Mesenchymal stem cell (in vitro differentiated cells and primary cell): ENCODE measurements around the gene MMS22L.

Experiments used
- DNase-seq: peaks from one replicate; pipeline ENCODE4 v3.0.0-alpha.2; 2013
- H2AFZ ChIP-seq: one replicate; pipeline ENCODE4 v1.6.1; 2013; ENCODE audit warnings: low read depth, mild to moderate bottlenecking, control low read depth, inconsistent platforms, low read length, moderate library complexity
- H2AK5ac ChIP-seq: 2 replicates; pipeline ENCODE4 v1.6.1; 2013; ENCODE audit warnings: low read length, moderate library complexity, mild to moderate bottlenecking, inconsistent platforms; ENCODE audit not compliant: severe bottlenecking
- H2BK120ac ChIP-seq: one replicate; pipeline ENCODE4 v1.6.1; 2013; ENCODE audit warnings: low read depth, mild to moderate bottlenecking, inconsistent platforms, low read length, moderate library complexity
- H2BK12ac ChIP-seq, 2 experiments: one replicate each; pipeline ENCODE4 v1.6.1; 2013; ENCODE audit warnings: inconsistent platforms in 2 of 2, low read length in 2 of 2, mild to moderate bottlenecking in 2 of 2, moderate library complexity in 2 of 2, control low read depth in 1 of 2
- H2BK15ac ChIP-seq: one replicate; pipeline ENCODE4 v1.6.1; 2013; ENCODE audit warnings: mild to moderate bottlenecking, low read depth, inconsistent platforms; ENCODE audit not compliant: poor library complexity, severe bottlenecking
- H2BK5ac ChIP-seq: 2 replicates; pipeline ENCODE4 v1.6.1; 2013; ENCODE audit warnings: low read depth, mild to moderate bottlenecking, low read length, control low read depth, inconsistent platforms; ENCODE audit not compliant: poor library complexity, severe bottlenecking
- H3K14ac ChIP-seq, 2 experiments: one replicate each; pipeline ENCODE4 v1.6.1; 2013; ENCODE audit warnings: inconsistent platforms in 2 of 2, low read length in 2 of 2, control low read depth in 1 of 2, mild to moderate bottlenecking in 1 of 2, moderate library complexity in 1 of 2
- H3K18ac ChIP-seq, 2 experiments: one replicate each; pipeline ENCODE4 v1.6.1; 2013; ENCODE audit warnings: inconsistent platforms in 2 of 2, low read length in 2 of 2, control low read depth in 1 of 2, low read depth in 1 of 2, mild to moderate bottlenecking in 1 of 2
- H3K23ac ChIP-seq, 2 experiments: one replicate each; pipeline ENCODE4 v1.6.1; 2013; ENCODE audit warnings: inconsistent platforms in 2 of 2, low read length in 2 of 2, mild to moderate bottlenecking in 2 of 2, moderate library complexity in 2 of 2, control low read depth in 1 of 2
- H3K27ac ChIP-seq: 2 replicates; pipeline ENCODE4 v1.5.1; 2013; ENCODE audit warnings: mild to moderate bottlenecking, moderate library complexity, low read length, control low read depth, inconsistent platforms; ENCODE audit not compliant: poor library complexity, severe bottlenecking
- H3K27me3 ChIP-seq, 2 experiments: 2 replicates each; pipeline versions ENCODE4 v1.6.1 to v1.7.0; 2013; ENCODE audit warnings: low read length in 2 of 2, mild to moderate bottlenecking in 2 of 2, moderate library complexity in 2 of 2, control low read depth in 1 of 2, inconsistent platforms in 1 of 2; ENCODE audit not compliant: control insufficient read depth in 1 of 2, insufficient read depth in 1 of 2
- H3K36me3 ChIP-seq, 2 experiments: 2 replicates each; pipeline versions ENCODE4 v1.6.1 to v1.7.0; 2013; ENCODE audit warnings: low read length in 2 of 2, control low read depth in 1 of 2, inconsistent platforms in 1 of 2, low read depth in 1 of 2, mild to moderate bottlenecking in 1 of 2; ENCODE audit not compliant: insufficient read depth in 2 of 2, control insufficient read depth in 1 of 2
- H3K4ac ChIP-seq, 2 experiments: one replicate each; pipeline ENCODE4 v1.6.1; 2013; ENCODE audit warnings: inconsistent platforms in 2 of 2, low read length in 2 of 2, mild to moderate bottlenecking in 2 of 2, moderate library complexity in 2 of 2, control low read depth in 1 of 2, low read depth in 1 of 2
- H3K4me1 ChIP-seq: 2 replicates; pipeline ENCODE4 v1.6.1; 2013; ENCODE audit warnings: low read depth, low read length, control low read depth; ENCODE audit not compliant: control insufficient read depth, insufficient read depth
- H3K4me2 ChIP-seq: 2 replicates; pipeline ENCODE4 v1.6.1; 2013; ENCODE audit warnings: low read length, mild to moderate bottlenecking, inconsistent platforms; ENCODE audit not compliant: poor library complexity, severe bottlenecking
- H3K4me3 ChIP-seq, 2 experiments: 2 replicates each; pipeline versions ENCODE4 v1.5.1 to v1.7.0; 2013; ENCODE audit warnings: low read length in 2 of 2, mild to moderate bottlenecking in 2 of 2, control low read depth in 1 of 2, low read depth in 1 of 2; ENCODE audit not compliant: insufficient read depth in 1 of 2
- H3K79me1 ChIP-seq: replicated peaks from 2 replicates; pipeline ENCODE4 v1.6.1; 2013; ENCODE audit warnings: mild to moderate bottlenecking, control low read depth, low read length, inconsistent platforms; ENCODE audit not compliant: poor library complexity, severe bottlenecking
- H3K9ac ChIP-seq: 2 replicates; pipeline ENCODE4 v1.7.0; 2013; ENCODE audit warnings: mild to moderate bottlenecking, low read length, moderate library complexity
- H3K9me3 ChIP-seq: 2 replicates; pipeline ENCODE4 v1.7.0; 2013; ENCODE audit warnings: mild to moderate bottlenecking, low read length; ENCODE audit not compliant: control insufficient read depth
- H4K8ac ChIP-seq: one replicate; pipeline ENCODE4 v1.6.1; 2013; ENCODE audit warnings: inconsistent platforms, mild to moderate bottlenecking, low read length, moderate library complexity
- H4K91ac ChIP-seq: one replicate; pipeline ENCODE4 v1.6.1; 2013; ENCODE audit warnings: mild to moderate bottlenecking, low read length, inconsistent platforms
- WGBS: methylation state at CpG from one replicate; pipeline ENCODE4 v1.1.7; 2013; ENCODE audit warnings: mixed read lengths; 5-methylcytosine and 5-hydroxymethylcytosine counted together

Gene MMS22L

GRCh38 chr6:97280766-97281165, 2.2 kb downstream of the MMS22L start:
- Histone ChIP-seq H4K8ac (no peak overlapping the region), H3K27me3 (no peaks in the 10 kb centered on the region), H4K91ac (no peak overlapping the region), H3K4me3 (no peak overlapping the region), H2AK5ac (no peak overlapping the region), H3K79me1 (peaks cover 3% of the 10 kb centered on the region), H2BK12ac (no peak overlapping the region), H3K27ac (no peak overlapping the region), H3K9me3 (no peaks in the 10 kb centered on the region), H3K36me3 (peaks cover 0 to 15% of the 10 kb centered on the region in 2 experiments), H2BK5ac (no peak overlapping the region), H3K9ac (peak overlapping the region; percentile 93), H3K4me1 (no peaks in the 10 kb centered on the region), H2BK15ac (no peak overlapping the region), H3K4me2 (no peak overlapping the region), H3K18ac (no peak overlapping the region), H2AFZ (no peak overlapping the region), H2BK120ac (no peak overlapping the region), H3K14ac (no peak overlapping the region), H3K23ac (no peak overlapping the region), H3K4ac (no peak overlapping the region)
- 100% methylated on average over 1 of the region's 1 CpG for WGBS
- no peak for DNase-seq

DNA sequence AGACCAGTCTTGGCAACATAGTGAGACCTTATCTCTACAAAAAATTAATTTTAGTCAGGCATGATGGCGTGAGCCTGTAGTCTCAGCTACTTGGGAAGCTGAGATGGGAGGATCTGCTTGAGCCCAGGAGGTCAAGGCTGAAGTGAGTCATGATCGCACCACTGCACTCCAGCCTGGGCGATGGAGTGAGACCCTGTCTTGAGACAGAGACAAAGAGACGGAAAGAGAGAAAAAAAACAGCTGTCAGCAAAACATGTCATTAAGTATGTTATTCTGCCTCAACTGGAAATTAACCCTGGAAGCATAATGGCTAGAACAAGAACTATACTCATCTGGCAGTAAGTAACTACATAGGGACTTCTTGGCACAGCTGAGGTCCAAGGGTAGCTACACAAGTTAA, 7.2 kb downstream of the MMS22L start:
- WGBS = 69% methylated on average over 4 of the region's 4 CpGs
- no peak overlapping the region for H3K18ac ChIP-seq
- H3K36me3 ChIP-seq = peaks cover 0 to 42% of the 10 kb centered on the region in 2 experiments

GRCh38 chr6:97269821-97270220, 13.2 kb downstream of the MMS22L start:
- Histone ChIP-seq H3K9me3 (no peaks in the 10 kb centered on the region), H2AK5ac (no peak overlapping the region)
- no CpG with 5 or more reads among the region's 1 CpG for WGBS

More for the DNA sequence above, 7.2 kb downstream of the MMS22L start:
- H3K27me3 ChIP-seq = no peaks in the 10 kb centered on the region
- no peak overlapping the region for H2AFZ ChIP-seq
- H3K14ac ChIP-seq = no peak overlapping the region
- H3K4me3 ChIP-seq = no peak overlapping the region
- H2BK12ac ChIP-seq = no peak overlapping the region
- H2BK120ac ChIP-seq = no peak overlapping the region
- H2AK5ac ChIP-seq = no peak overlapping the region
- peak overlapping the region; percentile 30 for H3K27ac ChIP-seq
- H3K4me2 ChIP-seq = no peak overlapping the region
- H4K91ac ChIP-seq = no peak overlapping the region
- no peak overlapping the region for H4K8ac ChIP-seq
- no peak overlapping the region for H2BK15ac ChIP-seq
- H3K4me1 ChIP-seq = no peaks in the 10 kb centered on the region
- H3K79me1 ChIP-seq = peaks cover 8% of the 10 kb centered on the region
- H3K23ac ChIP-seq = no peak overlapping the region
- no peak overlapping the region for H2BK5ac ChIP-seq
- no peaks in the 10 kb centered on the region for H3K9me3 ChIP-seq
- no peak overlapping the region for H3K4ac ChIP-seq
- no peak overlapping the region for H3K9ac ChIP-seq
- no peak for DNase-seq

GRCh38 chr6:97262676-97263075, 20.3 kb downstream of the MMS22L start:
- H3K79me1 ChIP-seq = no peaks in the 10 kb centered on the region
- no peak overlapping the region for H2BK120ac ChIP-seq
- H2AK5ac ChIP-seq = no peak overlapping the region
- no peaks in the 10 kb centered on the region for H3K9me3 ChIP-seq
- no peak overlapping the region for H3K4me2 ChIP-seq
- H3K27ac ChIP-seq = no peak overlapping the region
- 100% methylated on average over 1 of the region's 2 CpGs for WGBS
- H3K9ac ChIP-seq = no peak overlapping the region
- no peak overlapping the region for H2BK15ac ChIP-seq
- H4K8ac ChIP-seq = no peak overlapping the region
- no peak for DNase-seq
- H3K18ac ChIP-seq = no peak overlapping the region
- peaks cover 6 to 44% of the 10 kb centered on the region in 2 experiments for H3K36me3 ChIP-seq
- no peak overlapping the region for H2BK12ac ChIP-seq
- H3K4ac ChIP-seq = no peak overlapping the region
- H3K14ac ChIP-seq = no peak overlapping the region
- no peak overlapping the region for H3K23ac ChIP-seq
- H4K91ac ChIP-seq = no peak overlapping the region
- no peak overlapping the region for H2BK5ac ChIP-seq
- no peak overlapping the region for H2AFZ ChIP-seq
- no peak overlapping the region for H3K4me3 ChIP-seq
- no peaks in the 10 kb centered on the region for H3K27me3 ChIP-seq
- no peaks in the 10 kb centered on the region for H3K4me1 ChIP-seq

More at GRCh38 chr6:97269821-97270220, 13.2 kb downstream of the MMS22L start:
- Histone ChIP-seq H3K18ac (no peak overlapping the region), H2AFZ (no peak overlapping the region), H2BK12ac (no peak overlapping the region), H3K9ac (no peak overlapping the region), H3K36me3 (peaks cover 3 to 56% of the 10 kb centered on the region in 2 experiments), H4K8ac (no peak overlapping the region), H3K23ac (no peak overlapping the region), H2BK120ac (no peak overlapping the region), H2BK5ac (no peak overlapping the region), H3K14ac (no peak overlapping the region), H3K4me2 (no peak overlapping the region), H3K79me1 (peaks cover 6% of the 10 kb centered on the region), H2BK15ac (no peak overlapping the region), H3K4me3 (no peak overlapping the region), H4K91ac (no peak overlapping the region), H3K27me3 (no peaks in the 10 kb centered on the region), H3K4ac (no peak overlapping the region), H3K27ac (no peak overlapping the region), H3K4me1 (no peaks in the 10 kb centered on the region)
- DNase-seq = no peak
